K562 (cell line): ENCODE results near the gene ZC3H12A. TPM values are rescaled to one million over a fixed set of nuclear protein-coding genes. Genes with fewer than 3 reads are reported as not detected.
A peak's percentile ranks its signal among the peaks of the same experiment; 100 is the strongest.

ENCODE experiments used
- FOXP1 ChIP-seq: sonication (generic); formaldehyde crosslinking; IDR thresholded peaks from 2 replicates; pipeline ENCODE4 v1.8.0; 2022; ENCODE audit warnings: mild to moderate bottlenecking, missing genetic modification reagents
- MCM7 ChIP-seq, 2 experiments: fragments of 450-650 bp; IDR thresholded peaks; 2 replicates each; pipeline ENCODE4 v1.6.1; 2016 to 2018
- MEF2D ChIP-seq: conservative IDR thresholded peaks from 2 replicates; pipeline ENCODE4 v1.6.1; 2016; ENCODE audit warnings: low read depth, missing genetic modification characterization, missing compliant biosample characterization
- ZNF274 ChIP-seq: IDR thresholded peaks from 2 replicates; pipeline ENCODE4 v1.6.1; 2011; ENCODE audit warnings: low read depth, mild to moderate bottlenecking, low read length, moderate library complexity, borderline replicate concordance
- ZNF316 ChIP-seq: fragments of 450-650 bp; IDR thresholded peaks from 2 replicates; pipeline ENCODE4 v1.6.1; 2016
- polyA plus RNA-seq, 8 experiments: library from polyadenylated mRNA; depleted of rRNA in 4 of 8; stranded (reverse) in 5 of 8; unstranded in 3 of 8; fragments of >200 nt; fragmentation: Nextera tagmentation in 2 of 8; fragmentation: Illumina TruSeq in 1 of 8; extraction: Ambion mirVana in 2 of 8; extraction: Trizol in 1 of 8; gene quantifications; 2 replicates each; pipeline versions ENCODE4 v1.2.1 to v1.2.3, GENCODE V29; 2011 to 2014; ENCODE audit warnings: inconsistent platforms in 1 of 8, missing spikeins in 1 of 8
- total RNA-seq, 7 experiments: library from RNA; depleted of rRNA in 6 of 7; stranded (reverse); fragments of >200 nt in 6 of 7; fragmentation: Illumina TruSeq in 2 of 7; extraction: Trizol in 2 of 7; gene quantifications; 2 replicates each; pipeline versions ENCODE4 v1.2.1 to v1.2.3, GENCODE V29; 2011 to 2021; ENCODE audit warnings: low replicate concordance in 1 of 7
- TF ChIP-seq, protein P1 (sequence below), 2 experiments: fragments of 450-650 bp in 1 of 2; sonication (generic) in 1 of 2; formaldehyde crosslinking in 1 of 2; IDR thresholded peaks; 2 replicates each; pipeline versions ENCODE4 v1.7.1 to v1.9.0; 2016 to 2022; ENCODE audit warnings: inconsistent platforms in 1 of 2, mild to moderate bottlenecking in 1 of 2, missing genetic modification reagents in 1 of 2
- TF ChIP-seq, protein P2 (sequence below): fragments of 450-650 bp; IDR thresholded peaks from 2 replicates; pipeline ENCODE4 v1.6.1; 2018; ENCODE audit not compliant: partially characterized antibody
- TF ChIP-seq, protein P3 (sequence below): fragments of 450-650 bp; conservative IDR thresholded peaks from 2 replicates; pipeline ENCODE4 v1.6.1; 2016; ENCODE audit warnings: missing genetic modification characterization, low read depth, mild to moderate bottlenecking, control low read depth, missing compliant biosample characterization
- TF ChIP-seq, protein P4 (sequence below): fragments of 450-650 bp; formaldehyde crosslinking; IDR thresholded peaks from 2 replicates; pipeline ENCODE4 v1.4.0; 2020; ENCODE audit warnings: mild to moderate bottlenecking, moderate library complexity

Gene ZC3H12A
- total and polyA plus RNA-seq, 9 of the 15 experiments (the other 6 are each of a cell fraction or from before 2014, with no cell fraction given): 0.14 to 9.4 (median 6.7) TPM

DNA sequence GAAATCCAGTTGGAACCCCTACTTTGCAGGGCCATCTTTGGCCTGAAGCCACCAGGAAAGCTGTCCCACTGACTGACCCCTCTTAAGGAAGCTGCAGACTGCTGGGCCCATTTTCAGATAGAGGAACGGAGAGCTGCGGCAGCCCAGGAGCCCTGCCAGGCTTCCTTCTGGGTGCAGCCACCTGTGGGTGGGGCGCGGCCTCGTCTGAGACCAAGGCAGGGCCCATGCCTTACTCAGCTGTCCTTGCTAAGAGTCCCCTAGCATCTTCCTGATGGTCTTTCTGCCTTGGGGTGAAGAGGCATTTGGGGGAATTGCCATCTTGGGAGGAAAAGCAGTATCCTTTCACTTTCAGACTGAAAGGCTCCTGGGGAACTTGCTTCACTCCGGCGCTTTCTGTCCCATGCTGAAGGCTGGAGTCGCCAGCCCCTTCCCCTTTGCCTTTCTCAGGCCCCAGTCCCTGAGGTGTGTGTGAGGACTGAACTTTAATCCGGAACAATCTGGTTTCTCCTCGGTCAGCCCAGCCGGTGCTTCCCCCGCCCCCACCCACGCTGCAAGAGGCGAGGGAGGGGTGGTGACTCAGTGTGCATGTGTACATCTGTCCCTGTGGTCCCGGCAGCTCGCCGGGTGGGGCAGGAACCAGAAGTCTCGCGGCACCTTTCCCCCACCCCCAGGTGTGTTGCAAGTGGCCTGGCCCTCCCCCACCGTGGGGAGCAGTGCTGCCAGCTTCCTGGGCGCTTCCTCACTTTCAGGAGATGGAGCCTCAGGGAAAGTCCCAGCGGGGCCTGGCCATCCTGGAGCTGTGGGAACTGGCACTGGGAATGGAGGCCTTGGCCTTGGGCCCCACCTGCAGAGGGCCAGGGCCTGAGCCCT lies 5.1 kb downstream of the ZC3H12A start (continued):
- TF ChIP-seq, protein P1, sequence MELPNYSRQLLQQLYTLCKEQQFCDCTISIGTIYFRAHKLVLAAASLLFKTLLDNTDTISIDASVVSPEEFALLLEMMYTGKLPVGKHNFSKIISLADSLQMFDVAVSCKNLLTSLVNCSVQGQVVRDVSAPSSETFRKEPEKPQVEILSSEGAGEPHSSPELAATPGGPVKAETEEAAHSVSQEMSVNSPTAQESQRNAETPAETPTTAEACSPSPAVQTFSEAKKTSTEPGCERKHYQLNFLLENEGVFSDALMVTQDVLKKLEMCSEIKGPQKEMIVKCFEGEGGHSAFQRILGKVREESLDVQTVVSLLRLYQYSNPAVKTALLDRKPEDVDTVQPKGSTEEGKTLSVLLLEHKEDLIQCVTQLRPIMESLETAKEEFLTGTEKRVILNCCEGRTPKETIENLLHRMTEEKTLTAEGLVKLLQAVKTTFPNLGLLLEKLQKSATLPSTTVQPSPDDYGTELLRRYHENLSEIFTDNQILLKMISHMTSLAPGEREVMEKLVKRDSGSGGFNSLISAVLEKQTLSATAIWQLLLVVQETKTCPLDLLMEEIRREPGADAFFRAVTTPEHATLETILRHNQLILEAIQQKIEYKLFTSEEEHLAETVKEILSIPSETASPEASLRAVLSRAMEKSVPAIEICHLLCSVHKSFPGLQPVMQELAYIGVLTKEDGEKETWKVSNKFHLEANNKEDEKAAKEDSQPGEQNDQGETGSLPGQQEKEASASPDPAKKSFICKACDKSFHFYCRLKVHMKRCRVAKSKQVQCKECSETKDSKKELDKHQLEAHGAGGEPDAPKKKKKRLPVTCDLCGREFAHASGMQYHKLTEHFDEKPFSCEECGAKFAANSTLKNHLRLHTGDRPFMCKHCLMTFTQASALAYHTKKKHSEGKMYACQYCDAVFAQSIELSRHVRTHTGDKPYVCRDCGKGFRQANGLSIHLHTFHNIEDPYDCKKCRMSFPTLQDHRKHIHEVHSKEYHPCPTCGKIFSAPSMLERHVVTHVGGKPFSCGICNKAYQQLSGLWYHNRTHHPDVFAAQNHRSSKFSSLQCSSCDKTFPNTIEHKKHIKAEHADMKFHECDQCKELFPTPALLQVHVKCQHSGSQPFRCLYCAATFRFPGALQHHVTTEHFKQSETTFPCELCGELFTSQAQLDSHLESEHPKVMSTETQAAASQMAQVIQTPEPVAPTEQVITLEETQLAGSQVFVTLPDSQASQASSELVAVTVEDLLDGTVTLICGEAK (IDR thresholded peaks at IDR 0.05): no peak
- TF ChIP-seq, protein P1 (CRISPR knock-in tag; IDR thresholded peaks at IDR 0.05): no peak
- TF ChIP-seq FOXP1 (CRISPR knock-in tag) (no peak; the same call in 1 of the 2 replicates), ZNF274 (no peak), ZNF316 (no peak), MEF2D (tag) (no peak), MCM7 (IDR thresholded peaks at IDR 0.05) (no peak)
- TF ChIP-seq, protein P2, sequence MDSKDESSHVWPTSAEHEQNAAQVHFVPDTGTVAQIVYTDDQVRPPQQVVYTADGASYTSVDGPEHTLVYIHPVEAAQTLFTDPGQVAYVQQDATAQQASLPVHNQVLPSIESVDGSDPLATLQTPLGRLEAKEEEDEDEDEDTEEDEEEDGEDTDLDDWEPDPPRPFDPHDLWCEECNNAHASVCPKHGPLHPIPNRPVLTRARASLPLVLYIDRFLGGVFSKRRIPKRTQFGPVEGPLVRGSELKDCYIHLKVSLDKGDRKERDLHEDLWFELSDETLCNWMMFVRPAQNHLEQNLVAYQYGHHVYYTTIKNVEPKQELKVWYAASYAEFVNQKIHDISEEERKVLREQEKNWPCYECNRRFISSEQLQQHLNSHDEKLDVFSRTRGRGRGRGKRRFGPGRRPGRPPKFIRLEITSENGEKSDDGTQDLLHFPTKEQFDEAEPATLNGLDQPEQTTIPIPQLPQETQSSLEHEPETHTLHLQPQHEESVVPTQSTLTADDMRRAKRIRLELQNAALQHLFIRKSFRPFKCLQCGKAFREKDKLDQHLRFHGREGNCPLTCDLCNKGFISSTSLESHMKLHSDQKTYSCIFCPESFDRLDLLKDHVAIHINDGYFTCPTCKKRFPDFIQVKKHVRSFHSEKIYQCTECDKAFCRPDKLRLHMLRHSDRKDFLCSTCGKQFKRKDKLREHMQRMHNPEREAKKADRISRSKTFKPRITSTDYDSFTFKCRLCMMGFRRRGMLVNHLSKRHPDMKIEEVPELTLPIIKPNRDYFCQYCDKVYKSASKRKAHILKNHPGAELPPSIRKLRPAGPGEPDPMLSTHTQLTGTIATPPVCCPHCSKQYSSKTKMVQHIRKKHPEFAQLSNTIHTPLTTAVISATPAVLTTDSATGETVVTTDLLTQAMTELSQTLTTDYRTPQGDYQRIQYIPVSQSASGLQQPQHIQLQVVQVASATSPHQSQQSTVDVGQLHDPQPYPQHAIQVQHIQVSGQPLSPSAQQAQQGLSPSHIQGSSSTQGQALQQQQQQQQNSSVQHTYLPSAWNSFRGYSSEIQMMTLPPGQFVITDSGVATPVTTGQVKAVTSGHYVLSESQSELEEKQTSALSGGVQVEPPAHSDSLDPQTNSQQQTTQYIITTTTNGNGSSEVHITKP: peak; percentile 59
- TF ChIP-seq, protein P3, sequence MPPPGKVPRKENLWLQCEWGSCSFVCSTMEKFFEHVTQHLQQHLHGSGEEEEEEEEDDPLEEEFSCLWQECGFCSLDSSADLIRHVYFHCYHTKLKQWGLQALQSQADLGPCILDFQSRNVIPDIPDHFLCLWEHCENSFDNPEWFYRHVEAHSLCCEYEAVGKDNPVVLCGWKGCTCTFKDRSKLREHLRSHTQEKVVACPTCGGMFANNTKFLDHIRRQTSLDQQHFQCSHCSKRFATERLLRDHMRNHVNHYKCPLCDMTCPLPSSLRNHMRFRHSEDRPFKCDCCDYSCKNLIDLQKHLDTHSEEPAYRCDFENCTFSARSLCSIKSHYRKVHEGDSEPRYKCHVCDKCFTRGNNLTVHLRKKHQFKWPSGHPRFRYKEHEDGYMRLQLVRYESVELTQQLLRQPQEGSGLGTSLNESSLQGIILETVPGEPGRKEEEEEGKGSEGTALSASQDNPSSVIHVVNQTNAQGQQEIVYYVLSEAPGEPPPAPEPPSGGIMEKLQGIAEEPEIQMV: no peak
- TF ChIP-seq, protein P4, sequence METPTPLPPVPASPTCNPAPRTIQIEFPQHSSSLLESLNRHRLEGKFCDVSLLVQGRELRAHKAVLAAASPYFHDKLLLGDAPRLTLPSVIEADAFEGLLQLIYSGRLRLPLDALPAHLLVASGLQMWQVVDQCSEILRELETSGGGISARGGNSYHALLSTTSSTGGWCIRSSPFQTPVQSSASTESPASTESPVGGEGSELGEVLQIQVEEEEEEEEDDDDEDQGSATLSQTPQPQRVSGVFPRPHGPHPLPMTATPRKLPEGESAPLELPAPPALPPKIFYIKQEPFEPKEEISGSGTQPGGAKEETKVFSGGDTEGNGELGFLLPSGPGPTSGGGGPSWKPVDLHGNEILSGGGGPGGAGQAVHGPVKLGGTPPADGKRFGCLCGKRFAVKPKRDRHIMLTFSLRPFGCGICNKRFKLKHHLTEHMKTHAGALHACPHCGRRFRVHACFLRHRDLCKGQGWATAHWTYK: no peak
